RWPE1 (cell line): ENCODE measurements around the gene ATP6V0A4.
"Not testable (repeated sequence)": the region's sequence is repeated elsewhere in the genome, so short reads cannot be mapped to it uniquely, and the experiment has no call there.

Experiments
- CTCF ChIA-PET: fragments of 350-600 bp; sonication (Branson Sonifier 250); formaldehyde crosslinking; extraction: SDS; loops from one replicate; lab custom pipeline; 2021; lab: Yijun Ruan, JAX
- POLR2A ChIA-PET: fragments of 400-600 bp; formaldehyde crosslinking; extraction: SDS; loops from one replicate; lab custom pipeline; 2020; ENCODE audit warnings: antibody characterized with exemption; ENCODE audit not compliant: low non-redundant PET; lab: Yijun Ruan, JAX
- DNase-seq: peaks from one replicate; pipeline ENCODE4 v3.0.0; 2012; ENCODE audit warnings: low spot score
- H3K27ac ChIP-seq: fragments of 450-650 bp; 2 replicates; pipeline ENCODE4 v1.5.1; 2017
- TF ChIP-seq, protein P1 (sequence below): fragments of 450-650 bp; conservative IDR thresholded peaks from 2 replicates; pipeline ENCODE4 v1.5.1; 2017; ENCODE audit warnings: low read depth, mild to moderate bottlenecking

ATP6V0A4 gene

DNA sequence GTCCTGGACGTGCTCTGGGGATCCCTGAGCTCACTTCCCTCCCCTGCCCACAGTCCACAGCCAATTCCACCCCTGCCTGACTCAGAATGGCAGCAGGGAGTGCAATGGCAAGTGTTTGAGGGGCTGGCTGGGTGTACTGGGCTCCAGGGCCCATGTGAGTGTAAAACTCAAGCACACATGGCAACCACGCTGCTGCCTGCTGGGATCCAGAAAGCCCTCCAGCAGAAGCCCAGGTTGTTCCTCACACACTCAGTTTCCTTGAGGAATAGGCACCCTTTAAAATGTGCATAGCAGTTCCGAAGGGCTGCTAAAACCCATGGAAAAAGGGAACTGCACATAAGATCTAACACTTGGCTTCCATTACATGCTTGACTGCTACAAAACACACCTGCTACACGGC, 11.3 kb upstream of the ATP6V0A4 start:
- ChIA-PET CTCF (no interaction called here), POLR2A (no interaction called here)
- TF ChIP-seq, protein P1, sequence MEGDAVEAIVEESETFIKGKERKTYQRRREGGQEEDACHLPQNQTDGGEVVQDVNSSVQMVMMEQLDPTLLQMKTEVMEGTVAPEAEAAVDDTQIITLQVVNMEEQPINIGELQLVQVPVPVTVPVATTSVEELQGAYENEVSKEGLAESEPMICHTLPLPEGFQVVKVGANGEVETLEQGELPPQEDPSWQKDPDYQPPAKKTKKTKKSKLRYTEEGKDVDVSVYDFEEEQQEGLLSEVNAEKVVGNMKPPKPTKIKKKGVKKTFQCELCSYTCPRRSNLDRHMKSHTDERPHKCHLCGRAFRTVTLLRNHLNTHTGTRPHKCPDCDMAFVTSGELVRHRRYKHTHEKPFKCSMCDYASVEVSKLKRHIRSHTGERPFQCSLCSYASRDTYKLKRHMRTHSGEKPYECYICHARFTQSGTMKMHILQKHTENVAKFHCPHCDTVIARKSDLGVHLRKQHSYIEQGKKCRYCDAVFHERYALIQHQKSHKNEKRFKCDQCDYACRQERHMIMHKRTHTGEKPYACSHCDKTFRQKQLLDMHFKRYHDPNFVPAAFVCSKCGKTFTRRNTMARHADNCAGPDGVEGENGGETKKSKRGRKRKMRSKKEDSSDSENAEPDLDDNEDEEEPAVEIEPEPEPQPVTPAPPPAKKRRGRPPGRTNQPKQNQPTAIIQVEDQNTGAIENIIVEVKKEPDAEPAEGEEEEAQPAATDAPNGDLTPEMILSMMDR, result no peak
- no peak overlapping the region for H3K27ac ChIP-seq
- DNase-seq, result no peak

DNA sequence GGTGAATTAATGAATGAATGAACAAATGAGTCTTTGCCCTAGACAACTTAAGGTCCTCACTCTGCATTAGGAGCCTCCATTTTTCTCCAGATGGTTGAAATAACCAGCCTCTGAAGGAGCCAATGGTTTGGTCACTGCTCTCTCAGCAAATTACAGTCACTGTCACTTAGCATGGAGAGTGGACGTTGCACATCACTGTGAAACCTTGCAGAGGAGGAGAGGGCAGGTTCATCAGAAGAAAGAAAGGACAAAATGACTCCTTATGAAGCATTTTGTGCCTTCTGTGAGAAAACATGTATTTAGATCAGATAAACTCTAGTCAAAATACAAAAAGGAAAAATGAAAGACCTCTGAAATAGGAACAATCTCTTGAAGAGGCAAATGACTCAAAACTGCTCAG, 6.6 kb upstream of the ATP6V0A4 start:
- H3K27ac ChIP-seq, result no peak overlapping the region
- ChIA-PET CTCF (no interaction called here), POLR2A (no interaction called here)
- DNase-seq, result no peak
- TF ChIP-seq, protein P1, result no peak

DNA sequence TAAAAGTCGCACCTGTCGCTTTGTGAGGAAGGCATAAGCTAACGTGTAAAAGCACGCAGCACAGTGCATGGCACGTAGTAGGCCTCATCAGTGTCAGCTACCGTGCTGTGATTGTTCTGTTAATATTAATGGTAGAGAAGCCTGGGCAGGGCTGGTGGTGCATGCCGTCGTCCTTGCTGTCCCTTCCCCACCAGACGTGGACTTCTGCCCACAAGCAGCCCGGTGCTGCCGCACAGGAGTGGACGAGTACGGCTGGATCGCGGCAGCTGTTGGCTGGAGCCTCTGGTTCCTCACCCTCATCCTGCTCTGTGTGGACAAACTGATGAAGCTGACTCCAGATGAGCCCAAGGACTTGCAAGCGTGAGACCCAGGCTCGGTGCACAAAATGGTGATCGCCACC, 4.7 kb upstream of the ATP6V0A4 start:
- no peak for DNase-seq
- TF ChIP-seq, protein P1, result no peak
- CTCF ChIA-PET, result no interaction called here
- POLR2A ChIA-PET, result no interaction called here
- H3K27ac ChIP-seq, result no peak overlapping the region

DNA sequence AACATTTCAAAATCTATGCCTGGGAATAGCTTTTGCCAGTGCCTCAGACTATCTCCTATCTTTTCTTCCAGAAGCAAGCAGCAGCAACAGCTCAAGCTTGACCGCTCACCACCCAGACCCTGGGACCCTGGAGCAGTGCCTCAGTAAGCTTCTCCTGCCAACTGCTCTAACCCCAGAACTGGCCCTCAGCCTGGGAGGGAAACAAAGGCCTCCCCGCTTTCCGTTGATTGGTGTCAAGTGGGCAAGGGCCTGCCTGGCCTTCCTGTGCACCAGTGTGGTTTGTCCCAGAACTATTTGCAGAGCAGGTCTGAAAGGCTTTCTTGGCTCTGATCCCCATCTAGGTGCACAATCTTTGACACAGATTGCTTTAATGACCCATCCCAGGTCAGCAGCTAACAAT, 3.3 kb upstream of the ATP6V0A4 start:
- no peak for DNase-seq
- H3K27ac ChIP-seq, result no peak overlapping the region
- TF ChIP-seq, protein P1, result no peak
- POLR2A ChIA-PET, result no interaction called here
- CTCF ChIA-PET, result no interaction called here

DNA sequence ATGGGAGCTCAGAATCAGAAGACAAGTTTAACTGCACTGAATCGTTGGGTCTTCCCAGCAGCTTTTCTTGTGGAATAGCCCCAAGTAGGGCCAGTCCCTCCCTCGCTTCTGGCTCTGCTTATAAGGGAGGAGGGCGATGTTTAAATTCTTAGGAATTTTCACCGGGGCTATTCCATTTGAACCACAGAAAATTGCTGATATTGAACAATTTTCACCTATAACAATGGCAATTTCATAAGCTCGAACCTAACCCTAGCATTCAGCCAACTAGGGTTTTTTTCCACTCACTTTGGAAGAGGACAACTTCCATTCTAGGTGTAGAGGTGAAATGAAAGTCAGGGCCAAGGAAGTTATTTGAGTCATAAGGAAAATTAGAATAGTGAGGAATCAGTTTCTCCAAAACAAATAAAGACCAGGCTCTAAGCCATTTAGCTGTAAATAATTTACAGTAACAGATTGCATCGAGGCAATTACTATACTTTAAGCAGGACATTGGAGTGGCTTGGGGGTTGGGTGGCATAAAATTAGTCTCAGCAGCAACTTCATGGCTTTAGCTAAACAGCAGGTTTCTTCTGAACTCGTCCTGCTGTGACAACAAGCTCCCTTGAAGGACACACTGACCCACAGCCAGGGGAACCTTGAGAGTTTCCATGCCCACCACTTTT, 1.5 kb upstream of the ATP6V0A4 start:
- TF ChIP-seq, protein P1, result no peak
- H3K27ac ChIP-seq, result no peak overlapping the region
- no peak for DNase-seq
- CTCF ChIA-PET, result no interaction called here
- POLR2A ChIA-PET, result no interaction called here

DNA sequence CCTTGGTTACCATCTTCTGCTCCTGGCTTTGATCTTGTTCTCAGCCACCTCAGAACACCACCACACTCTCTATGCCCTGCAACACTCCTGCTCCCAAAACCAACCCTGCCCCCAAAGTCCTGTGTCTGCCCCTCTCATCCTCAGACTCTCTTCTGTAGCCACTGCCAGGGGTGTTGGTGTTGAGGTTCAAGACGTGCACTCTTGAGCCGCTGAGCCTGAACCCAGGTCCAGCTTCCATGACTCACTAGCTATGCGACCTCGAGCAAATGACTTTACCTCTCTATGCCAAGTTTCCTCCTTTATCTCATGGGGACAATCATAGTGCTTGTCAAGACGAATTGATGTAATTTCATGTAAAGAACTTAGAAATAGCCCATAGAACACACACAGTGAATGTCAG, 840 bp upstream of the ATP6V0A4 start:
- no peak for DNase-seq
- ChIA-PET POLR2A (no interaction called here), CTCF (no interaction called here)
- TF ChIP-seq, protein P1, result no peak
- H3K27ac ChIP-seq, result no peak overlapping the region

DNA sequence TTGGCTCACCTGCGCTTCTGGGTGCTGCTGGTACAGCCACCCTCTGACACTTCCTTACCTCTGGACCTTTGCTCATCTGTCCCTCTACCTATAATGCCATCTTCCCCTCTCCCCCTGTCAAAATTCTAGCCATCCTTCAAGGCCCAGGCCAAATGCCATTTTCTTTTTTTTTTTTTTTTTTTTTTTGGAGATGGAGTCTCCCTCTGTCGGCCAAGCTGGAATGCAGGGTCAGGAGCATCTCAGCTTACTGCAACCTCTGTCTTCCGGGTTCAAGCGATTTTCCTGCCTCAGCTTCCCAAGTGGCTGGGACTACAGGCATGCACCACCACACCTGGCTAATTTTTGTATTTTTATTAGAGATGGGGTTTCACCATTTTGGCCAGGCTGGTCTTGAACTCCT, 950 bp downstream of the ATP6V0A4 start:
- POLR2A ChIA-PET, H3K27ac ChIP-seq, CTCF ChIA-PET, DNase-seq: not testable (repeated sequence)
